ENCODE measurements around the gene RAD51B. TPM values are rescaled to one million over a fixed set of nuclear protein-coding genes. Genes with fewer than 3 reads are reported as not detected.

Gene RAD51B
- total RNA-seq, 1 experiment from 2014 or later, result 20.0 TPM

DNA sequence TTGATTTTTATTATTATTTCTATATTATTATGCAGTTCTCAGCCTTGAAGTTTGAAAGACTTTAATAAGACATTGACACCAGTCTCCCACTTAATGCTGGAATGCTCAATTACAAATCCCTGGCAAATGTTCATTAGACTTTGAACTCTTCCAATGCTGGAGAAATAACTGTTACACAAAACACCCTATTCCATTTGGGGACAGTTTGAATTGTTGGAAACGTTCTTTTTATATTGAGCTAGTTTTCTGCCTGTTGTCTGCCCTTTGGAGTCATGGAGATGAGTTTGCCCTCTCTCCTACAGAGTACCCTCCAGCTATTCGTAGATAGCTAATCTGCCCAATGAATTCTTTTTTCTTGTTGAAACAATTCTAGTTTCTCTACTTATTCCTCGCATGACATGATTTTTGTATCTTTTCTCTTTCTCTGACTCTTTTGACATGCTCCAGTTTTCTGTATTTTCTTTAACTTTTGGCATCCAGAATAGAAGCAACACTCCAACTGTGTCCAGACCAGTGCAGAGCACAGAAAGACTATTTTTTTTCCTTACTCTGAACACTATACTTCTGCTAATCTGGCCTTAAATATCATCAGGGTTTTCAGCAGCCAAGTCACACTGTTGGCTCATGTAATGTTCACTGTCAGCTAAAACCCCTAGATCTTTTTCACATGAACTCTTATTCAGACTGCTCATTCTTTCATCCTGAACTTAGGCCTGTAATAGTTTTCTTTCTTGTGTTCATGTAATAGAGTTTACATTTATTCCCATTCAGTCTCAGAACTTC, 379.3 kb downstream of the RAD51B start:
- Histone ChIP-seq H3K4me2 (ENCODE audit: low read length) (no peak overlapping the region), H3K9me2 (ENCODE audit: insufficient read depth) (no peaks in the 10 kb centered on the region), H3K27ac (ENCODE audit: low read depth, low read length) (peak overlapping the region; percentile 85; the same call in 1 of the 2 replicates), H3K4me3 (replicated peaks in 1 of 2; ENCODE audit: low read depth in 1 of 2, low read length in 2 of 2) (no peak overlapping the region), H3K79me2 (ENCODE audit: insufficient read depth, low read length) (no peaks in the 10 kb centered on the region), H3K4me1 (ENCODE audit: control insufficient read depth in 1 of 2, insufficient read depth in 2 of 2, low read length in 2 of 2) (peaks cover 4 to 56% of the 10 kb centered on the region in 2 experiments; a peak in 3 of 4 replicates), H3K9me3 (ENCODE audit: control insufficient read depth in 1 of 2, insufficient read depth in 1 of 2, low read depth in 1 of 2, low read length in 2 of 2) (no peaks in the 10 kb centered on the region), H4K20me1 (ENCODE audit: insufficient read depth) (no peaks in the 10 kb centered on the region), H3K36me3 (ENCODE audit: control insufficient read depth in 1 of 2, insufficient read depth in 2 of 2, low read length in 2 of 2) (no peaks in the 10 kb centered on the region), H3K27me3 (ENCODE audit: insufficient read depth, low read length) (no peaks in the 10 kb centered on the region), H2AFZ (ENCODE audit: low read depth, low read length, poor library complexity, severe bottlenecking) (no peak overlapping the region), H3K9ac (ENCODE audit: low read length) (no peak overlapping the region)
- CTCF ChIA-PET, result no interaction called here
- no peak for DNase-seq (ENCODE audit: low read depth, low spot score)
- intact Hi-C loops (cut with micrococcal nuclease), result no loop called here
- ATAC-seq, result no peak
- RAD21 ChIA-PET (ENCODE audit: low non-redundant PET in 1 of 2, low total read pairs in 2 of 2, uncharacterized antibody in 2 of 2, unreplicated experiment in 2 of 2), result no interaction called here
- POLR2A ChIA-PET, result interaction anchor here (2.4 kb wide), 1 partner anchor 7 kb away, joined by 8 read pairs; no protein-coding TSS in a partner anchor
- no TSS peak for BruUV-seq (replicated peaks)
- TF ChIP-seq, protein P1, sequence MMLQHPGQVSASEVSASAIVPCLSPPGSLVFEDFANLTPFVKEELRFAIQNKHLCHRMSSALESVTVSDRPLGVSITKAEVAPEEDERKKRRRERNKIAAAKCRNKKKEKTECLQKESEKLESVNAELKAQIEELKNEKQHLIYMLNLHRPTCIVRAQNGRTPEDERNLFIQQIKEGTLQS (IDR thresholded peaks at IDR 0.05), result no peak

- H3K27ac ChIP-seq (ENCODE audit: low read depth, low read length), result peak overlapping the region; percentile 85
- no peaks in the 10 kb centered on the region for H3K36me3 ChIP-seq (ENCODE audit: control insufficient read depth in 1 of 2, insufficient read depth in 2 of 2, low read length in 2 of 2)
- DNase-seq (ENCODE audit: low read depth, low spot score) (no peak), ATAC-seq (no peak)
- no peak overlapping the region for H3K4me3 ChIP-seq (replicated peaks in 1 of 2; ENCODE audit: low read depth in 1 of 2, low read length in 2 of 2)
- CTCF ChIA-PET, result no interaction called here
- no peak overlapping the region for H2AFZ ChIP-seq (ENCODE audit: low read depth, low read length, poor library complexity, severe bottlenecking)
- intact Hi-C loops (cut with micrococcal nuclease), result no loop called here
- BruUV-seq (replicated peaks), result no TSS peak
- H3K79me2 ChIP-seq (ENCODE audit: insufficient read depth, low read length), result no peaks in the 10 kb centered on the region
- H4K20me1 ChIP-seq (ENCODE audit: insufficient read depth), result no peaks in the 10 kb centered on the region
- no peak overlapping the region for H3K4me2 ChIP-seq (ENCODE audit: low read length)
- POLR2A ChIA-PET, result interaction anchor here (2.4 kb wide), 1 partner anchor 8 kb away, joined by 8 read pairs; no protein-coding TSS in a partner anchor
- H3K9me2 ChIP-seq (ENCODE audit: insufficient read depth), result no peaks in the 10 kb centered on the region
- H3K27me3 ChIP-seq (ENCODE audit: insufficient read depth, low read length), result no peaks in the 10 kb centered on the region
- RAD21 ChIA-PET (ENCODE audit: low non-redundant PET in 1 of 2, low total read pairs in 2 of 2, uncharacterized antibody in 2 of 2, unreplicated experiment in 2 of 2), result no interaction called here
- no peaks in the 10 kb centered on the region for H3K9me3 ChIP-seq (ENCODE audit: control insufficient read depth in 1 of 2, insufficient read depth in 1 of 2, low read depth in 1 of 2, low read length in 2 of 2)
- TF ChIP-seq, protein P2, sequence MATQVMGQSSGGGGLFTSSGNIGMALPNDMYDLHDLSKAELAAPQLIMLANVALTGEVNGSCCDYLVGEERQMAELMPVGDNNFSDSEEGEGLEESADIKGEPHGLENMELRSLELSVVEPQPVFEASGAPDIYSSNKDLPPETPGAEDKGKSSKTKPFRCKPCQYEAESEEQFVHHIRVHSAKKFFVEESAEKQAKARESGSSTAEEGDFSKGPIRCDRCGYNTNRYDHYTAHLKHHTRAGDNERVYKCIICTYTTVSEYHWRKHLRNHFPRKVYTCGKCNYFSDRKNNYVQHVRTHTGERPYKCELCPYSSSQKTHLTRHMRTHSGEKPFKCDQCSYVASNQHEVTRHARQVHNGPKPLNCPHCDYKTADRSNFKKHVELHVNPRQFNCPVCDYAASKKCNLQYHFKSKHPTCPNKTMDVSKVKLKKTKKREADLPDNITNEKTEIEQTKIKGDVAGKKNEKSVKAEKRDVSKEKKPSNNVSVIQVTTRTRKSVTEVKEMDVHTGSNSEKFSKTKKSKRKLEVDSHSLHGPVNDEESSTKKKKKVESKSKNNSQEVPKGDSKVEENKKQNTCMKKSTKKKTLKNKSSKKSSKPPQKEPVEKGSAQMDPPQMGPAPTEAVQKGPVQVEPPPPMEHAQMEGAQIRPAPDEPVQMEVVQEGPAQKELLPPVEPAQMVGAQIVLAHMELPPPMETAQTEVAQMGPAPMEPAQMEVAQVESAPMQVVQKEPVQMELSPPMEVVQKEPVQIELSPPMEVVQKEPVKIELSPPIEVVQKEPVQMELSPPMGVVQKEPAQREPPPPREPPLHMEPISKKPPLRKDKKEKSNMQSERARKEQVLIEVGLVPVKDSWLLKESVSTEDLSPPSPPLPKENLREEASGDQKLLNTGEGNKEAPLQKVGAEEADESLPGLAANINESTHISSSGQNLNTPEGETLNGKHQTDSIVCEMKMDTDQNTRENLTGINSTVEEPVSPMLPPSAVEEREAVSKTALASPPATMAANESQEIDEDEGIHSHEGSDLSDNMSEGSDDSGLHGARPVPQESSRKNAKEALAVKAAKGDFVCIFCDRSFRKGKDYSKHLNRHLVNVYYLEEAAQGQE (IDR thresholded peaks at IDR 0.05; ENCODE audit: low read depth), result no peak
- no peak for TF ChIP-seq POLR2A (IDR thresholded peaks at IDR 0.05; ENCODE audit: borderline replicate concordance, extremely low read depth, insufficient read depth, insufficient read length)
- TF ChIP-seq EZH2phosphoT487 (IDR thresholded peaks at IDR 0.05; ENCODE audit: borderline replicate concordance), result no peak
- TF ChIP-seq SIN3A (IDR thresholded peaks at IDR 0.05; ENCODE audit: low read depth), result no peak
- TF ChIP-seq, protein P3, sequence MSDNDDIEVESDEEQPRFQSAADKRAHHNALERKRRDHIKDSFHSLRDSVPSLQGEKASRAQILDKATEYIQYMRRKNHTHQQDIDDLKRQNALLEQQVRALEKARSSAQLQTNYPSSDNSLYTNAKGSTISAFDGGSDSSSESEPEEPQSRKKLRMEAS (IDR thresholded peaks at IDR 0.05), result no peak
- no peak for TF ChIP-seq SRF (IDR thresholded peaks at IDR 0.05; ENCODE audit: low read depth)
- no peak for TF ChIP-seq POLR2AphosphoS5 (IDR thresholded peaks at IDR 0.05; ENCODE audit: low read depth, low read length)
- no peak for TF ChIP-seq YY1 (IDR thresholded peaks at IDR 0.05; ENCODE audit: extremely low read depth, insufficient replicate concordance, low read depth, low read length)
- no peak for TF ChIP-seq JUND (IDR thresholded peaks at IDR 0.05)
- TF ChIP-seq CEBPB (IDR thresholded peaks at IDR 0.05; ENCODE audit: low read depth), result no peak
- no peak; the same call in 1 of the 2 replicates for TF ChIP-seq EGR1 (IDR thresholded peaks at IDR 0.05; ENCODE audit: low read depth)
- TF ChIP-seq SP1 (IDR thresholded peaks at IDR 0.05; ENCODE audit: low read depth), result no peak
- TF ChIP-seq EZH2 (IDR thresholded peaks at IDR 0.05), result no peak
- TF ChIP-seq ZFX (IDR thresholded peaks at IDR 0.05), result no peak
- TF ChIP-seq FOSL1 (IDR thresholded peaks at IDR 0.05; ENCODE audit: low read depth), result no peak
- H3K4me1 ChIP-seq (ENCODE audit: control insufficient read depth in 1 of 2, insufficient read depth in 2 of 2, low read length in 2 of 2), result peaks cover 4 to 50% of the 10 kb centered on the region in 2 experiments; a peak in 3 of 4 replicates
- no peak overlapping the region for H3K9ac ChIP-seq (ENCODE audit: low read length)
These were observed 380.1 kb downstream of the RAD51B start for GRCh38 chr14:68199554-68200151.

Measured in HCT116 (cell line).